Articular chondrocyte of knee joint (primary cell): ENCODE measurements around the gene ASF1B. TPM values are rescaled to one million over a fixed set of nuclear protein-coding genes. Genes with fewer than 3 reads are reported as not detected.

Experiments
- total RNA-seq: library from RNA; depleted of rRNA; stranded (reverse); fragments of >200 nt; gene quantifications from 2 replicates; pipeline ENCODE4 v1.2.3, GENCODE V29; 2012

ASF1B gene
- total RNA-seq = 5.0 and 8.8 TPM in 2 replicates

GRCh38 chr19:14136509-14137281 is at the start of gene ASF1B:
Gene ASF1B, minus strand, starts transcription at chr19:14136589. Its CDS starts 133 bp downstream, at chr19:14136456.

GRCh38 chr19:14117668-14118164 is 18.7 kb downstream of the ASF1B start, which contains the start of gene PRKACA:
Gene PRKACA, minus strand, starts transcription at chr19:14117762. Its CDS starts 215 bp downstream, at chr19:14117547.

GRCh38 chr19:14090509-14091080 is 45.8 kb downstream of the ASF1B start, which contains the start of gene SAMD1:
Gene SAMD1, minus strand, starts transcription at chr19:14090751.

GRCh38 chr19:14085309-14085995 is 50.9 kb downstream of the ASF1B start, which contains the start of gene C19orf67:
Gene C19orf67, minus strand, starts transcription at chr19:14085783. Its CDS starts 156 bp downstream, at chr19:14085627.

GRCh38 chr19:14072535-14073260 is 63.7 kb downstream of the ASF1B start, which contains the start of gene MISP3:
Gene MISP3, plus strand, starts transcription at chr19:14072786. Its CDS starts 524 bp downstream, at chr19:14073310.

Other genes with a start within 250 kb of the ASF1B start
- gene BRME1, start 230.5 kb downstream of the ASF1B start, total RNA-seq = 0.54 and 0.65 TPM in 2 replicates
- 15.5 and 17.0 TPM in 2 replicates for gene CC2D1A, start 230.4 kb downstream of the ASF1B start, total RNA-seq
- 7.6 and 8.6 TPM in 2 replicates for gene PODNL1, start 198.2 kb downstream of the ASF1B start, total RNA-seq
- gene DCAF15, start 184.1 kb downstream of the ASF1B start, total RNA-seq = 7.7 and 8.6 TPM in 2 replicates
- gene RFX1, start 130.3 kb downstream of the ASF1B start, total RNA-seq = 2.1 and 2.6 TPM in 2 replicates
- gene RLN3, start 108.4 kb downstream of the ASF1B start, total RNA-seq = not detected in 2 replicates
- gene IL27RA, start 104.8 kb downstream of the ASF1B start, total RNA-seq = 1.4 and 2.0 TPM in 2 replicates
- gene PALM3, start 74.5 kb downstream of the ASF1B start, total RNA-seq = under 0.01 TPM in 2 replicates
- 0.22 and 0.26 TPM in 2 replicates for gene MISP3, start 63.8 kb downstream of the ASF1B start, total RNA-seq
- gene C19orf67, start 50.8 kb downstream of the ASF1B start, total RNA-seq = not detected in 2 replicates
- 18.6 and 19.3 TPM in 2 replicates for gene SAMD1, start 45.8 kb downstream of the ASF1B start, total RNA-seq
- 43.5 and 46.8 TPM in 2 replicates for gene PRKACA, start 18.8 kb downstream of the ASF1B start, total RNA-seq
- 4.1 and 4.8 TPM in 2 replicates for gene ADGRL1, start 69.6 kb upstream of the ASF1B start, total RNA-seq
- gene ADGRE5, start 244.9 kb upstream of the ASF1B start, total RNA-seq = 13.6 and 17.8 TPM in 2 replicates